B cell (primary cell): ENCODE results near the gene LLCFC1. TPM values are rescaled to one million over a fixed set of nuclear protein-coding genes. Genes with fewer than 3 reads are reported as not detected.
A peak's percentile ranks its signal among the peaks of the same experiment; 100 is the strongest.

Source experiments
- ATAC-seq: fragments of 200-7000 bp; cut with Tn5 transposase; one replicate; pipeline ENCODE4 v1.10.0; 2021; ENCODE audit warnings: low read depth, mild to moderate bottlenecking, moderate number of reproducible peaks, moderate library complexity
- CTCF ChIA-PET: fragments of 350-600 bp; sonication (Branson Sonifier 250); formaldehyde crosslinking; loops from one replicate; lab custom pipeline; 2021; ENCODE audit warnings: antibody characterized with exemption, inconsistent platforms; lab: Charles Lee
- POLR2A ChIA-PET: fragments of 350-600 bp; sonication (Branson Sonifier 250); formaldehyde crosslinking; loops from one replicate; lab custom pipeline; 2021; ENCODE audit warnings: antibody characterized with exemption; lab: Charles Lee
- DNase-seq: peaks from one replicate; pipeline ENCODE4 v3.0.0; 2013
- H2AFZ ChIP-seq: 2 replicates; pipeline ENCODE4 v1.6.1; 2012; ENCODE audit warnings: mild to moderate bottlenecking, low read depth, low read length; ENCODE audit not compliant: insufficient read depth, poor library complexity, severe bottlenecking
- H3K27ac ChIP-seq, 2 donors: 1 replicate in 1 of 2; 2 replicates in 1 of 2; pipeline ENCODE4 v1.5.1; 2012 to 2013; ENCODE audit warnings: low read length in 2 of 2, mild to moderate bottlenecking in 2 of 2, moderate library complexity in 1 of 2
- H3K27me3 ChIP-seq, 4 experiments: fragments of 200-600 bp in 1 of 4; sonication (generic) in 1 of 4; replicated peaks in 1 of 4; 1 replicate in 2 of 4; 2 replicates in 2 of 4; pipeline versions ENCODE4 v1.6.1 to v1.7.0; 2013 to 2016; ENCODE audit warnings: low read length in 3 of 4, mild to moderate bottlenecking in 2 of 4, mixed read lengths in 1 of 4, moderate library complexity in 1 of 4; ENCODE audit not compliant: insufficient read depth in 4 of 4, control insufficient read depth in 3 of 4; ENCODE audit errors: control extremely low read depth in 1 of 4
- H3K36me3 ChIP-seq, 2 experiments: replicated peaks in 1 of 2; 1 replicate in 1 of 2; 2 replicates in 1 of 2; pipeline versions ENCODE4 v1.6.1 to v1.7.1; 2013; ENCODE audit warnings: low read length in 1 of 2; ENCODE audit not compliant: insufficient read depth in 2 of 2, control insufficient read depth in 1 of 2; ENCODE audit errors: control extremely low read depth in 1 of 2, extremely low read depth in 1 of 2
- H3K4me1 ChIP-seq, 2 donors: fragments of 200-600 bp in 1 of 2; sonication (generic) in 1 of 2; 1 replicate in 1 of 2; 2 replicates in 1 of 2; pipeline versions ENCODE4 v1.5.1 to v1.6.1; 2013 to 2017; ENCODE audit warnings: low read length in 2 of 2; ENCODE audit not compliant: control insufficient read depth in 2 of 2, insufficient read depth in 2 of 2
- H3K4me2 ChIP-seq: replicated peaks from 2 replicates; pipeline ENCODE3; 2012; ENCODE audit warnings: mild to moderate bottlenecking, low read depth, low read length; ENCODE audit not compliant: poor library complexity, severe bottlenecking
- H3K4me3 ChIP-seq, 5 experiments: fragments of 200-600 bp in 1 of 5; sonication (generic) in 1 of 5; 1 replicate in 3 of 5; 2 replicates in 2 of 5; pipeline versions ENCODE4 v1.5.1 to v1.7.0; 2011 to 2016; ENCODE audit warnings: low read length in 4 of 5, mild to moderate bottlenecking in 4 of 5, low read depth in 2 of 5, control low read depth in 1 of 5, moderate library complexity in 1 of 5; ENCODE audit not compliant: insufficient read depth in 1 of 5; ENCODE audit errors: control extremely low read depth in 1 of 5, extremely low read depth in 1 of 5
- H3K79me2 ChIP-seq: fragments of 200-600 bp; sonication (generic); one replicate; pipeline ENCODE4 v1.6.0; 2016; ENCODE audit warnings: low read length; ENCODE audit not compliant: control insufficient read depth, insufficient read depth
- H3K9ac ChIP-seq: fragments of 200-600 bp; sonication (generic); 2 replicates; pipeline ENCODE4 v1.6.1; 2017; ENCODE audit warnings: mild to moderate bottlenecking, low read length, moderate library complexity
- H3K9me3 ChIP-seq, 3 donors: one replicate each; pipeline versions ENCODE4 v1.6.1 to v1.7.1; 2013; ENCODE audit warnings: low read length in 2 of 3; ENCODE audit not compliant: control insufficient read depth in 2 of 3, insufficient read depth in 1 of 3; ENCODE audit errors: control extremely low read depth in 1 of 3
- H4K20me1 ChIP-seq: 2 replicates; pipeline ENCODE4 v1.6.0; 2012; ENCODE audit warnings: mild to moderate bottlenecking, low read length; ENCODE audit not compliant: insufficient read depth, control insufficient read depth, poor library complexity, severe bottlenecking
- H3K27ac Mint-ChIP-seq: one replicate; pipeline ENCODE4 v1.8.0; 2021; ENCODE audit warnings: mixed read lengths
- H3K27me3 Mint-ChIP-seq: one replicate; pipeline ENCODE4 v1.8.0; 2021; ENCODE audit warnings: mixed read lengths
- H3K4me1 Mint-ChIP-seq: one replicate; pipeline ENCODE4 v1.8.0; 2021; ENCODE audit warnings: mixed read lengths
- H3K4me3 Mint-ChIP-seq: one replicate; pipeline ENCODE4 v1.8.0; 2021; ENCODE audit warnings: mixed read lengths
- H3K9me3 Mint-ChIP-seq: one replicate; pipeline ENCODE4 v1.8.0; 2022; ENCODE audit warnings: mixed read lengths; ENCODE audit not compliant: insufficient read depth
- CTCF ChIP-seq: fragments of 200-600 bp; IDR thresholded peaks from one replicate; pipeline ENCODE4 v1.8.0; 2022; ENCODE audit warnings: antibody characterized with exemption, mild to moderate bottlenecking
- EZH2 ChIP-seq: IDR thresholded peaks from 2 replicates; pipeline ENCODE4 v1.6.1; 2012; ENCODE audit warnings: borderline replicate concordance, low read depth, mild to moderate bottlenecking, moderate library complexity, low read length; ENCODE audit not compliant: insufficient read depth, poor library complexity, severe bottlenecking
- WGBS: methylation state at CpG from one replicate; pipeline ENCODE4 v1.1.5; 2013; ENCODE audit warnings: missing lambda C conversion rate; ENCODE audit not compliant: insufficient coverage; 5-methylcytosine and 5-hydroxymethylcytosine counted together
- intact Hi-C: fragments of 100-400 bp; cut with micrococcal nuclease; formaldehyde crosslinking; loops from one replicate; pipeline ENCODE4 v1.10.0; 2022
- polyA plus RNA-seq: library from polyadenylated mRNA; depleted of rRNA; stranded (reverse); fragments of >200 nt; gene quantifications from 2 replicates; pipeline ENCODE4 v1.2.3, GENCODE V29; 2012
- total RNA-seq, 2 donors: library from RNA; stranded (reverse); fragments of 120-200 nt in 1 of 2; gene quantifications; 1 replicate in 1 of 2; 2 replicates in 1 of 2; pipeline versions ENCODE4 v1.2.3 to v1.2.4, GENCODE V29; 2013 to 2022

Gene LLCFC1
- total and polyA plus RNA-seq, 2 donors (not counting 1 experiment from before 2014, with no cell fraction given), result not detected

- DNase-seq (no peak), ATAC-seq (no peak)
- intact Hi-C loops, result no loop called here
- Histone ChIP-seq H3K27ac (no peak overlapping the region), H3K4me1 (no peaks in the 10 kb centered on the region), H3K4me3 (no peak overlapping the region), H2AFZ (no peak overlapping the region), H3K27me3 (peaks cover 0 to 9% (median 3%) of the 10 kb centered on the region in 4 experiments), H4K20me1 (no peaks in the 10 kb centered on the region), H3K9ac (no peak overlapping the region), H3K4me2 (no peak overlapping the region), H3K9me3 (peaks cover 0 to 8% (median 3%) of the 10 kb centered on the region in 3 donors), H3K79me2 (no peaks in the 10 kb centered on the region), H3K36me3 (no peaks in the 10 kb centered on the region)
- no peaks in the 10 kb centered on the region for H3K9me3 Mint-ChIP-seq
- H3K27me3 Mint-ChIP-seq, result peaks cover 34% of the 10 kb centered on the region
- no peak overlapping the region for H3K4me3 Mint-ChIP-seq
- 88% methylated on average over 8 of the region's 11 CpGs for WGBS
- no peaks in the 10 kb centered on the region for H3K4me1 Mint-ChIP-seq
- ChIA-PET CTCF (no interaction called here), POLR2A (no interaction called here)
- no peak for TF ChIP-seq EZH2
- no peak for TF ChIP-seq CTCF
- no peak overlapping the region for H3K27ac Mint-ChIP-seq
Observed at GRCh38 chr7:142908290-142908689, 31.0 kb upstream of the LLCFC1 start.

- POLR2A ChIA-PET, result no interaction called here
- ATAC-seq, result peak; percentile 51
Observed at GRCh38 chr7:142908921-142909890, 30.1 kb upstream of the LLCFC1 start.

More at GRCh38 chr7:142908921-142909890, 30.1 kb upstream of the LLCFC1 start:
- H3K4me3 ChIP-seq, result no peak overlapping the region
- H3K79me2 ChIP-seq, result no peaks in the 10 kb centered on the region
- Mint-ChIP-seq H3K4me1 (no peaks in the 10 kb centered on the region), H3K27me3 (peaks cover 39% of the 10 kb centered on the region), H3K4me3 (no peak overlapping the region), H3K9me3 (no peaks in the 10 kb centered on the region), H3K27ac (no peak overlapping the region)
- H3K36me3 ChIP-seq, result no peaks in the 10 kb centered on the region
- no peak overlapping the region for H3K27ac ChIP-seq
- H2AFZ ChIP-seq, result no peak overlapping the region
- peak; percentile 31 for DNase-seq
- peaks cover 0 to 9% (median 3%) of the 10 kb centered on the region in 4 experiments for H3K27me3 ChIP-seq
- H3K4me1 ChIP-seq, result no peaks in the 10 kb centered on the region
- H3K9me3 ChIP-seq, result peaks cover 0 to 8% (median 3%) of the 10 kb centered on the region in 3 donors
- 75% methylated on average over 21 of the region's 21 CpGs for WGBS
- intact Hi-C loops, result loop anchor here (1.0 kb wide), 1 partner anchor 93 kb away; no protein-coding TSS in a partner anchor
- no peaks in the 10 kb centered on the region for H4K20me1 ChIP-seq
- no peak overlapping the region for H3K9ac ChIP-seq
- TF ChIP-seq CTCF (peak; percentile 29), EZH2 (no peak)
- no peak overlapping the region for H3K4me2 ChIP-seq
- CTCF ChIA-PET, result interaction anchor here (0.8 to 3.6 kb wide), 7 partner anchors 8 to 306 kb away, joined by 3 to 21 read pairs (median 3); no protein-coding TSS in a partner anchor
